ENCODE data around the gene PMEPA1. TPM values are rescaled to one million over a fixed set of nuclear protein-coding genes. Genes with fewer than 3 reads are reported as not detected.
"Not testable (repeated sequence)": the region's sequence is repeated elsewhere in the genome, so short reads cannot be mapped to it uniquely, and the experiment has no call there.

PMEPA1 gene
- total RNA-seq, 1 experiment from 2014 or later: 89.8 TPM

- ATAC-seq (no peak), DNase-seq (ENCODE audit: low read depth, low spot score) (no peak)
- H3K4me1 ChIP-seq (ENCODE audit: control insufficient read depth, insufficient read depth, low read length): no peaks in the 10 kb centered on the region
- H3K9me3 ChIP-seq (ENCODE audit: control insufficient read depth, insufficient read depth, low read depth, low read length): no peaks in the 10 kb centered on the region
- no peaks in the 10 kb centered on the region for H3K27me3 ChIP-seq (ENCODE audit: control insufficient read depth, insufficient read depth, low read length)
- no peaks in the 10 kb centered on the region for H3K36me3 ChIP-seq (ENCODE audit: control insufficient read depth, insufficient read depth, low read length)
- in situ Hi-C loops (cut with HindIII; ENCODE audit: low pct_unique_long_range_greater_than_20kb, low sequenced_read_pairs) (loop anchor here (25.0 kb wide), 1 partner anchor 555 kb away; no protein-coding TSS in a partner anchor), intact Hi-C loops (cut with micrococcal nuclease; ENCODE audit: unreplicated experiment) (no loop called here)
- BruUV-seq (replicated peaks): no TSS peak
- H3K27ac ChIP-seq (ENCODE audit: low read length): no peak overlapping the region
- POLR2A ChIA-PET: no interaction called here
- TF ChIP-seq SIN3A (IDR thresholded peaks at IDR 0.05; ENCODE audit: borderline replicate concordance, insufficient read depth, low read depth, low read length) (no peak), TCF7L2 (IDR thresholded peaks at IDR 0.05; ENCODE audit: low read depth, low read length) (no peak), CTCF (IDR thresholded peaks at IDR 0.05) (no peak)
- CTCF ChIA-PET: no interaction called here
- H3K4me3 ChIP-seq (ENCODE audit: low read depth in 2 of 2, low read length in 2 of 2): no peak overlapping the region
Observed at GRCh38 chr20:57632286-57632685, 77.5 kb downstream of the PMEPA1 start.

GRCh38 chr20:57630061-57630460, 79.8 kb downstream of the PMEPA1 start:
- BruUV-seq (replicated peaks): no TSS peak
- no peak for DNase-seq (ENCODE audit: low read depth, low spot score)
- Histone ChIP-seq H3K4me1 (ENCODE audit: control insufficient read depth, insufficient read depth, low read length) (no peaks in the 10 kb centered on the region), H3K9me3 (ENCODE audit: control insufficient read depth, insufficient read depth, low read depth, low read length) (no peaks in the 10 kb centered on the region), H3K27me3 (ENCODE audit: control insufficient read depth, insufficient read depth, low read length) (no peaks in the 10 kb centered on the region), H3K27ac (ENCODE audit: low read length) (no peak overlapping the region), H3K4me3 (ENCODE audit: low read depth in 2 of 2, low read length in 2 of 2) (no peak overlapping the region), H3K36me3 (ENCODE audit: control insufficient read depth, insufficient read depth, low read length) (no peaks in the 10 kb centered on the region)
- intact Hi-C loops (cut with micrococcal nuclease; ENCODE audit: unreplicated experiment) (no loop called here), in situ Hi-C loops (cut with HindIII; ENCODE audit: low pct_unique_long_range_greater_than_20kb, low sequenced_read_pairs) (loop anchor here (25.0 kb wide), 1 partner anchor 557 kb away; no protein-coding TSS in a partner anchor)
- TF ChIP-seq SIN3A (IDR thresholded peaks at IDR 0.05; ENCODE audit: borderline replicate concordance, insufficient read depth, low read depth, low read length) (no peak), POLR2AphosphoS5 (IDR thresholded peaks at IDR 0.05; ENCODE audit: low read depth, low read length) (no peak), CTCF (IDR thresholded peaks at IDR 0.05) (no peak), TCF7L2 (IDR thresholded peaks at IDR 0.05; ENCODE audit: low read depth, low read length) (no peak), REST (IDR thresholded peaks at IDR 0.05; ENCODE audit: insufficient read depth in 1 of 2, low read depth in 2 of 2, low read length in 1 of 2) (no peak)
- ChIA-PET CTCF (interaction anchor here (0.5 kb wide), 1 partner anchor 571 kb away, joined by 4 read pairs; no protein-coding TSS in a partner anchor), POLR2A (no interaction called here)
- no peak for ATAC-seq

GRCh38 chr20:57629491-57629901, 80.3 kb downstream of the PMEPA1 start:
- H3K9me3 ChIP-seq (ENCODE audit: control insufficient read depth, insufficient read depth, low read depth, low read length); intact Hi-C loops (cut with micrococcal nuclease; ENCODE audit: unreplicated experiment); CTCF ChIA-PET; H3K36me3 ChIP-seq (ENCODE audit: control insufficient read depth, insufficient read depth, low read length); H3K27me3 ChIP-seq (ENCODE audit: control insufficient read depth, insufficient read depth, low read length); DNase-seq (ENCODE audit: low read depth, low spot score); H3K27ac ChIP-seq (ENCODE audit: low read length); POLR2A ChIA-PET; H3K4me1 ChIP-seq (ENCODE audit: control insufficient read depth, insufficient read depth, low read length); ATAC-seq; BruUV-seq (replicated peaks); H3K4me3 ChIP-seq (ENCODE audit: low read depth in 2 of 2, low read length in 2 of 2): not testable (repeated sequence)
- in situ Hi-C loops (cut with HindIII; ENCODE audit: low pct_unique_long_range_greater_than_20kb, low sequenced_read_pairs): loop anchor here (25.0 kb wide), 1 partner anchor 558 kb away; no protein-coding TSS in a partner anchor

GRCh38 chr20:57628962-57629308, 80.9 kb downstream of the PMEPA1 start:
- H3K36me3 ChIP-seq (ENCODE audit: control insufficient read depth, insufficient read depth, low read length); H3K9me3 ChIP-seq (ENCODE audit: control insufficient read depth, insufficient read depth, low read depth, low read length); CTCF ChIA-PET; POLR2A ChIA-PET; BruUV-seq (replicated peaks); H3K4me3 ChIP-seq (ENCODE audit: low read depth in 2 of 2, low read length in 2 of 2); H3K27me3 ChIP-seq (ENCODE audit: control insufficient read depth, insufficient read depth, low read length); DNase-seq (ENCODE audit: low read depth, low spot score); ATAC-seq; intact Hi-C loops (cut with micrococcal nuclease; ENCODE audit: unreplicated experiment); H3K27ac ChIP-seq (ENCODE audit: low read length); H3K4me1 ChIP-seq (ENCODE audit: control insufficient read depth, insufficient read depth, low read length): not testable (repeated sequence)
- in situ Hi-C loops (cut with HindIII; ENCODE audit: low pct_unique_long_range_greater_than_20kb, low sequenced_read_pairs): loop anchor here (25.0 kb wide), 1 partner anchor 558 kb away; no protein-coding TSS in a partner anchor
